Liver (tissue), 3 donors: Measurements from ENCODE around the gene LHFPL3.

Source experiments
- GABPA ChIP-seq, 2 donors: IDR thresholded peaks in 1 of 2; conservative IDR thresholded peaks in 1 of 2; 2 replicates each; pipeline ENCODE4 v1.6.1; 2016; ENCODE audit warnings: antibody characterized with exemption in 2 of 2, mild to moderate bottlenecking in 1 of 2, moderate library complexity in 1 of 2
- HNF4A ChIP-seq, 2 donors: conservative IDR thresholded peaks; 2 replicates each; pipeline ENCODE4 v1.6.1; 2016; ENCODE audit warnings: antibody characterized with exemption in 2 of 2, mild to moderate bottlenecking in 2 of 2
- RAD21 ChIP-seq, 2 donors: IDR thresholded peaks; 2 replicates each; pipeline ENCODE4 v1.6.1; 2016; ENCODE audit warnings: antibody characterized with exemption in 2 of 2, mild to moderate bottlenecking in 2 of 2
- TAF1 ChIP-seq: conservative IDR thresholded peaks from 2 replicates; pipeline ENCODE4 v1.6.1; 2016; ENCODE audit warnings: antibody characterized with exemption, mild to moderate bottlenecking
- TF ChIP-seq, protein P1 (sequence below): fragments of 150-350 bp; IDR thresholded peaks from 2 replicates; pipeline ENCODE4 v1.5.1; 2017; ENCODE audit warnings: improper control_type of control experiment, low read depth, low read length; ENCODE audit not compliant: missing input control
- TF ChIP-seq, protein P2 (sequence below): IDR thresholded peaks from 2 replicates; pipeline ENCODE4 v1.6.1; 2016; ENCODE audit warnings: antibody characterized with exemption, mild to moderate bottlenecking
- TF ChIP-seq, protein P3 (sequence below): IDR thresholded peaks from 2 replicates; pipeline ENCODE4 v1.6.1; 2016; ENCODE audit warnings: antibody characterized with exemption
- donor health status: healthy.
- donor health status: healthy.

DNA sequence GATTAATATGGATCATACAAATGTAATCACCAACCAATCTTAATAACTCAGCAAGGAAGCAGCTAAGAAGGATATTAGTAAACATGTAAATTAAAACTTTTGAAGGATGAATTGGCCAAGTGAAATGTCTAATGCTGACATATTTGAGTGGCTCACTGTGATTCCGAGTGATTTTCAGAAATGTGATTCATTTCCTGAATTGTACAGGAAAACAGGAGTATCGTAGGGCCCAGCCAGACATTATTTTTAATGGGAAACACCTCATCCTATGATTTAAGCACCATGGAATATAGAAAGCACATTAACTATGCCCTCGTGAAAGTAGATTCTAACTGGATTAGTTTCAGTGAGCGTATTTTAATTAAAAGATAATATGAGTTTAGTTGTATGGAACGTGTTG is 82.3 kb downstream of the LHFPL3 start:
- TF ChIP-seq RAD21 (IDR thresholded peaks at IDR 0.05) (no peak), GABPA (IDR thresholded peaks at IDR 0.05 in 1 of 2, conservative IDR thresholded peaks at IDR 0.05 in 1 of 2) (no peak), TAF1 (no peak), HNF4A (conservative IDR thresholded peaks at IDR 0.05) (no peak)
- TF ChIP-seq, protein P1, sequence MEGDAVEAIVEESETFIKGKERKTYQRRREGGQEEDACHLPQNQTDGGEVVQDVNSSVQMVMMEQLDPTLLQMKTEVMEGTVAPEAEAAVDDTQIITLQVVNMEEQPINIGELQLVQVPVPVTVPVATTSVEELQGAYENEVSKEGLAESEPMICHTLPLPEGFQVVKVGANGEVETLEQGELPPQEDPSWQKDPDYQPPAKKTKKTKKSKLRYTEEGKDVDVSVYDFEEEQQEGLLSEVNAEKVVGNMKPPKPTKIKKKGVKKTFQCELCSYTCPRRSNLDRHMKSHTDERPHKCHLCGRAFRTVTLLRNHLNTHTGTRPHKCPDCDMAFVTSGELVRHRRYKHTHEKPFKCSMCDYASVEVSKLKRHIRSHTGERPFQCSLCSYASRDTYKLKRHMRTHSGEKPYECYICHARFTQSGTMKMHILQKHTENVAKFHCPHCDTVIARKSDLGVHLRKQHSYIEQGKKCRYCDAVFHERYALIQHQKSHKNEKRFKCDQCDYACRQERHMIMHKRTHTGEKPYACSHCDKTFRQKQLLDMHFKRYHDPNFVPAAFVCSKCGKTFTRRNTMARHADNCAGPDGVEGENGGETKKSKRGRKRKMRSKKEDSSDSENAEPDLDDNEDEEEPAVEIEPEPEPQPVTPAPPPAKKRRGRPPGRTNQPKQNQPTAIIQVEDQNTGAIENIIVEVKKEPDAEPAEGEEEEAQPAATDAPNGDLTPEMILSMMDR = no peak
- TF ChIP-seq, protein P2, sequence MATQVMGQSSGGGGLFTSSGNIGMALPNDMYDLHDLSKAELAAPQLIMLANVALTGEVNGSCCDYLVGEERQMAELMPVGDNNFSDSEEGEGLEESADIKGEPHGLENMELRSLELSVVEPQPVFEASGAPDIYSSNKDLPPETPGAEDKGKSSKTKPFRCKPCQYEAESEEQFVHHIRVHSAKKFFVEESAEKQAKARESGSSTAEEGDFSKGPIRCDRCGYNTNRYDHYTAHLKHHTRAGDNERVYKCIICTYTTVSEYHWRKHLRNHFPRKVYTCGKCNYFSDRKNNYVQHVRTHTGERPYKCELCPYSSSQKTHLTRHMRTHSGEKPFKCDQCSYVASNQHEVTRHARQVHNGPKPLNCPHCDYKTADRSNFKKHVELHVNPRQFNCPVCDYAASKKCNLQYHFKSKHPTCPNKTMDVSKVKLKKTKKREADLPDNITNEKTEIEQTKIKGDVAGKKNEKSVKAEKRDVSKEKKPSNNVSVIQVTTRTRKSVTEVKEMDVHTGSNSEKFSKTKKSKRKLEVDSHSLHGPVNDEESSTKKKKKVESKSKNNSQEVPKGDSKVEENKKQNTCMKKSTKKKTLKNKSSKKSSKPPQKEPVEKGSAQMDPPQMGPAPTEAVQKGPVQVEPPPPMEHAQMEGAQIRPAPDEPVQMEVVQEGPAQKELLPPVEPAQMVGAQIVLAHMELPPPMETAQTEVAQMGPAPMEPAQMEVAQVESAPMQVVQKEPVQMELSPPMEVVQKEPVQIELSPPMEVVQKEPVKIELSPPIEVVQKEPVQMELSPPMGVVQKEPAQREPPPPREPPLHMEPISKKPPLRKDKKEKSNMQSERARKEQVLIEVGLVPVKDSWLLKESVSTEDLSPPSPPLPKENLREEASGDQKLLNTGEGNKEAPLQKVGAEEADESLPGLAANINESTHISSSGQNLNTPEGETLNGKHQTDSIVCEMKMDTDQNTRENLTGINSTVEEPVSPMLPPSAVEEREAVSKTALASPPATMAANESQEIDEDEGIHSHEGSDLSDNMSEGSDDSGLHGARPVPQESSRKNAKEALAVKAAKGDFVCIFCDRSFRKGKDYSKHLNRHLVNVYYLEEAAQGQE = no peak
- TF ChIP-seq, protein P3, sequence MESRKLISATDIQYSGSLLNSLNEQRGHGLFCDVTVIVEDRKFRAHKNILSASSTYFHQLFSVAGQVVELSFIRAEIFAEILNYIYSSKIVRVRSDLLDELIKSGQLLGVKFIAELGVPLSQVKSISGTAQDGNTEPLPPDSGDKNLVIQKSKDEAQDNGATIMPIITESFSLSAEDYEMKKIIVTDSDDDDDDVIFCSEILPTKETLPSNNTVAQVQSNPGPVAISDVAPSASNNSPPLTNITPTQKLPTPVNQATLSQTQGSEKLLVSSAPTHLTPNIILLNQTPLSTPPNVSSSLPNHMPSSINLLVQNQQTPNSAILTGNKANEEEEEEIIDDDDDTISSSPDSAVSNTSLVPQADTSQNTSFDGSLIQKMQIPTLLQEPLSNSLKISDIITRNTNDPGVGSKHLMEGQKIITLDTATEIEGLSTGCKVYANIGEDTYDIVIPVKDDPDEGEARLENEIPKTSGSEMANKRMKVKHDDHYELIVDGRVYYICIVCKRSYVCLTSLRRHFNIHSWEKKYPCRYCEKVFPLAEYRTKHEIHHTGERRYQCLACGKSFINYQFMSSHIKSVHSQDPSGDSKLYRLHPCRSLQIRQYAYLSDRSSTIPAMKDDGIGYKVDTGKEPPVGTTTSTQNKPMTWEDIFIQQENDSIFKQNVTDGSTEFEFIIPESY = no peak
